ENCODE measurements around the gene MRPS35.

DNA sequence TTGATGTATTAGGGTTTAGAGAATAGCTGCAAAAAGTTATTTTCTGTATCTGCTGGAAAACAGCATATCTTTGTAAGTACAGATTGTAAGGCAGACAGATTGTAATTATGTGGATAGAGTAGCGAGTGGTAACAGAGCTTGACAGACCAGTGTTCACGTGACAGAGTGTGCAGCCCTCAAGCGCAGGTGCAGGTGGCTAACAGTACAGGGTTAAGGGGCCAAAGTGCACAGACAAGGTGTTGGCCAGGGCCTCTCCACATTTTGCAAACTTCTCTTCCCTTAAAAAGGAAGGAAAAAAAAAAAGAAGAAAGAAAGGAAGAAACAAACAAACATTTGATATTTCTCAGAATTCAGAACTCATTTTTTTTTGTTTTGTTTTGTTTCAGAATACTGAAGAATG, 44.2 kb downstream of the MRPS35 start:
- TF ChIP-seq CTCF (IDR thresholded peaks at IDR 0.05): no peak
- TF ChIP-seq POLR2A (IDR thresholded peaks at IDR 0.05): no peak

All from ovary (tissue), 3 donors.